ENCODE data around the gene ABLIM3.

The ABLIM3 gene

DNA sequence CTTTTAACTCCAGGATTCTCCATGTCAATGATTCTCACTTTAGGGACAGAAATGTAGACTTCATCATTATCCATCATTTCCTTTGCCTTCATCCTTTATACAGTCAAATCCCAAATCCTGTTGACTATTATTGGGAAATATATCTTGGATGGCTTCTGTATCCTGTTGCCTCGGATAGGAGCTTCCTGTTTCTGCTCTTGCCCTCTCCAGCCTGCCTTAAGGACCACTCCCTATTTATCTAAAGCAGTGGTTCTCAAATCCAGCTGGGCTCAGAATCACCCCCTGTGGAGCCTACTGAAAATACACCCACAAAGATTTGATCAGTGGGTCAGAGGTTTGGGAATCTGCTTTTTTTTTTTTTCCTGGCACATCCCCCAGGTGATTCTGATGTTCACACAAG is 138.8 kb downstream of the ABLIM3 start:
- no peak for DNase-seq (ENCODE audit: low read depth in 2 of 2)

DNA sequence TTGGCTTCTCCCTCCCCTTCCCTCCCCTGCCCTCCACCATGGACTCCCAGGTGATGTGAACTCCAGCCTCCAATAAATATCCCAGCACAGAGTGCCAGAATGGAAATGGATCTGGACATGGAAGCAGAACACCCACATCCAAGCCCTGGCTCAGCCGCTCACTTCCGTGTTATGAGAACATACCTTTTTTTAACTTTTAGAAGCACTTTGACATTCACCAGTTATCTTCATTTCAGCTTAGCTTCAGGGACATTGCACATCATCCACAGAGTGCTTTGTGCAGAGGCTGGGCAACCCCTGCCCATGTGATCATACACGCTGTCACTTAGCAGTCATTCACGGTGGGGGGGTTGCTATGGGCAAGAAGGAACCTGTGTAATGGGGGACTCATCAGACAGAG is 139.5 kb downstream of the ABLIM3 start:
- DNase-seq (ENCODE audit: low read depth in 2 of 2) = no peak

GRCh38 chr5:149282027-149282965 is 141.0 kb downstream of the ABLIM3 start:
- no peak for DNase-seq (ENCODE audit: low read depth in 2 of 2)

GRCh38 chr5:149282966-149283332 is 141.7 kb downstream of the ABLIM3 start:
- DNase-seq (ENCODE audit: low read depth in 2 of 2) = no peak

- DNase-seq (ENCODE audit: low read depth in 2 of 2) = no peak
Observed at GRCh38 chr5:149283626-149284480, 142.6 kb downstream of the ABLIM3 start.

DNA sequence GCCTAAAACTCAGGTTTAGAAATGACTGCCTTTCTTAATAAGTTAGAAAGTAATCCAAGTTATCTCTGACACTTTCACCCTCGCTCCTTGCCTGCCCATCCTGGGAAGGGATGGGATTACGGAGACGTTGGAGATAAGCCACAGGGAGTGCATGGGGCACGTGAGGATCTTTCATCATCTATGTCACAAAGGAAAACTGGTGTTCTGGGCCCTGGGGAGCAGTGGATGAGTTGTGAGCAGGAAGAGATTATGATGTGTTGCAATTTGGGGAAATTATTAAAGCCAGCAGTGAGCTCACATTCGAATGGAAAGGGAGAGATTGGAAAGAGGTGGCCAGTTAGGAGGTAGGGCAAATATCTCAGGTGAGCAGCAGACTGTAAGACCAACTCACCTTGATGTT is 143.2 kb downstream of the ABLIM3 start:
- DNase-seq (ENCODE audit: low read depth in 2 of 2) = no peak

GRCh38 chr5:149285153-149285552 is 143.9 kb downstream of the ABLIM3 start:
- DNase-seq (ENCODE audit: low read depth in 2 of 2) = no peak

DNA sequence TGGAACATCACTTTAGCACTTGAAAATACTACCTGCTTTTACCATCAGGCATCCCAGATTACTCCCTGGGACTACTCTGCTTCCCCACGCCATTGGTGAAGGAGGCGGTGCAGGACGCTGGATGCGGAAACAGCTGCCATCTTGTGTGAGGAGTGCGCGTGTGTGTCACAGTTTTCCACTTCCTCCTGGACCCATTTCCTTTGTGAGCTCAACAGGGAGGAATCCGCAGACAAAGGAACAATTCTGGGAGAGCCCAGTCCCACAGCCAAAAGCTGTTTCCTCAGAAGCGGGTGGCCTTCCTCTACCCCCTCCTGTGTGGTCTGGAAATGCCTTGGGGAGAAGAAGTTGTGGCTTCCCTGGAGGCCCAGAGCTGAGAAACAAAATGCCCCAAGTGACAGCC is 147.1 kb downstream of the ABLIM3 start:
- DNase-seq (ENCODE audit: low read depth in 2 of 2) = no peak

GRCh38 chr5:149289301-149289700 is 148.0 kb downstream of the ABLIM3 start:
- DNase-seq (ENCODE audit: low read depth in 2 of 2) = no peak

DNA sequence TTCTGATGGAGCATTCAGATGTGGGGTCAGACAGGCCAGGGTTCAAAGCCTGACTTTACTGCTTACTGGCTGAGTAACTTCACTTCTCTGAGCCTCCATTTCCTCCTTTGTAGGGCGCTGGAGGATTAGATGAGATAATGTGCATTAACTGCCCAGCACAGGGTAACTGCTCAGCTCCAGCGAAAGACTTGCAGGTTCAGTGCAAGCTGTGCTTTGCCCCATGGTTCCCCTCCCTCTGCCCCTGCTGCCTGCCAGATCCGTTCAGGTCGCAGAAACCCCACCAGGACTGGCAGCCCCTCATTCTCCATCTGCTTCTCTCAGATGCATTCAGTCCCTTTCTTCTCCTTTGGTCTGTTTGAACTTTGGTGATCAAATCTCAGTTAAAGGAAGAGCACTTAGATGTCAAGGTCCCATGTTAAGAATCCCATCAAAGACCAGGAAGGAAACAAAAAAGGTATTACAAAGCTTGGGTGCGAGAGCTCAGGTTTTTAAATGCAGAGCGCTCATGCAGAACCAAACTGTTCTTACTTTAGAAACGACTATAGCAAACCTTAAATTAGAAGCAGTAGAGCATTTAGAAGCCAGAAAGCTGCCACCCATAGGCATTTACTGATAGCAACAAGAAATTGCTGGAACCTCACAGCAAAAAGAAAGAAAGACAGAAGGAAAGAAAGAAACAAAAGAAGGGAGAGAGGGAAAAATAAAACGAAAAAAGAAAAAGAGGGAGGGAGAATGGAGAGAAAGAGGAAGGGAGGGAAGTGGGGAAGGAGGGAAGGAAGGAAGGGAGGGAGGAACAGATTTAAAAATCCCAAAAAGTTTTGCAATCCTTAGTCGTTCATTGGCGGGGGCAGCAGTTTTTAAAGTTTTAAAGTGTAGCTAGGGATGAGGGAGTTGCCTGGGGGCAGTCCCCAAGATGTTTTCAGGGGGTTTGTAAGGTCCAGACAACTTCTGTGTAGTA is 153.9 kb downstream of the ABLIM3 start:
- DNase-seq (ENCODE audit: low read depth in 2 of 2) = no peak

- no peak for DNase-seq (ENCODE audit: low read depth in 2 of 2)
Observed at GRCh38 chr5:149297340-149298025, 156.2 kb downstream of the ABLIM3 start.

DNA sequence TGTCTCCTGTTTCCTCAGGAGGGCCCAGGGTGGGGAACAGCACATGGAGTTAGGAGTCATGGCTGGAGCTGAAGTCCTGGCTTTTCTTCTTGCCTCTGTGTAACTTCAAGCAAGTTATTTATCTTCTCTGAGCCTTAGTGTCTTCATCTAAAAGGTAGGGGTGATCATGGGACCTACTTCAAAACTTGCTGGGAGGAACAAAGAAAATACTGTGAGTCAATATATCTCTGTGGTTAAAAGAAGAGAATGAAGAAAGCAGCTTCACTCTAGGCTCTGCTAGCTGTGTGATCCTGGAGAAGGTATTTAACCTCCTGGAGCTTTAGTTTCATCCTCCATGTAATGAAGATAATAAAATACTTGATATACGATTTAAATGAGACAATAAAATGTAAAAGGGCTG is 156.9 kb downstream of the ABLIM3 start:
- DNase-seq (ENCODE audit: low read depth in 2 of 2) = no peak

DNA sequence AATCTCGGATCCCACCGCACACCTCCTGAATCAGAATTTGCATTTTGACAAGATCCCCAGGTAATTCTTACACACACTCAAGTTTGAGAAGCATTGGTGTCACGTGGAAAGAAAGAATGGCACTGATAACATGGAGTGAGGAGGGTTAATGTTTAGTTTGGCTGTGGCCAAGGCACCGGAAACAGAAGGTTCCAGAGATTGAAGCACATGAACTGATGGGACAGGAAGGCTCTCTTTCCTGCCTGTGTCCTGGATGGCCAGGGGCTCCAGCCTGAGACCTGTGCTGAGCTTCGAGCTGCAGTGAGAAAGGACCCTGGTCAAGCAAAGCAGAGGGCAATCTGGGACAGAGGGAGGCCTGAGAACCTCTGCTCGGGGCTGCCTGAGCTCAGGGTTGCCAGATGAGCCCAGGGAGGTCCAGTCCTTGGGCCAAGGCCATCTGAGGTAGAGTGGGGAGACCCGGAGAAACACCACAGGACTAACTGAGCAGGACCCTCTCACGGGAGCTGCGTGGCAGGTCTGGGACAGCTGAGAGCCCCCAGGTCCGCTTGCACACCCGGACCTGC is 157.6 kb downstream of the ABLIM3 start:
- DNase-seq (ENCODE audit: low read depth in 2 of 2) = no peak

DNA sequence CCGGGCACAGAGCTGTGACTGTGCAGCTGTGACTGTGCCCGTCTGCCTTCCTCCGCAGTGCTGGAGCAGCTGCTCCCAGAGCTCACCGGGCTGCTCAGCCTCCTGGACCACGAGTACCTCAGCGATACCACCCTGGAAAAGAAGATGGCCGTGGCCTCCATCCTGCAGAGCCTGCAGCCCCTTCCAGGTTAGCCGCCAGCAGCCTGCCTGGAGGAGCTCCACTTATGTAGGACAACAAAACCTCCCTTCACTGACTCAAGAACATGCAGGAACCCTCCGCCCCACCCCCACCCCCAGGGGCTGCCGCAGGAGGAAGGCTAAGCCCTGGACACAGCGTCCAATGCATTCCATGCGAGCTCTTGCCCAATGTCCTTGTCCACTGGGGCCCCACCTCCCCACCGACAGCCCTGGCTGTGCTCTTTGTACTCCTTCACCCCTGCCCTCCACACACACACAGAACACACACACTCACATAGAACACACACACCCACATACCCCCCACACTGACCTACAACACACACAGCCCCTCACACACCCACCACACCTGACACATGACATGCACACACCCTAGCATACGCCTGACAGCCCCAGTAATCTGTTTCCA is 158.3 kb downstream of the ABLIM3 start:
- no peak for DNase-seq (ENCODE audit: low read depth in 2 of 2)

DNA sequence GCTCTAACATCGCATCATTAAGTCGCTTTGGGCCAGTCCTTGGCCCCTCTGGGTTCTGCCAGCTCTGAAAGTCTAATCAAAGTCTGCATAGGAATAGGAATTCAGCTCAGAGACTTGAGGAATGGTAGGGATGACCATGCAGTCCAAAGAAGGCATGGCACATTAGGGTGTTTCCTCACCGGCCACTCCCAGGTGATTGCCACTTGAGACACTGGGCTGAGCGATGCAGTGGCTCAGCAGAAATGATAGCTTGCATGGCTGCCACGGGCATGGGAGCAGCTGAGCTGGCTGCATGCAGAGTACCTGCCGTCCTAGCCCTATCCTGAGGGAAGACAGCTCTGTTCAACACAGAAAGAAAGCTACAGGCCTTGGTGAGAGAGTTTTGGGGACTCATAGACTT is 159.1 kb downstream of the ABLIM3 start:
- DNase-seq (ENCODE audit: low read depth in 2 of 2) = no peak

GRCh38 chr5:149301049-149301743 is 159.9 kb downstream of the ABLIM3 start:
- DNase-seq (ENCODE audit: low read depth in 2 of 2) = no peak

DNA sequence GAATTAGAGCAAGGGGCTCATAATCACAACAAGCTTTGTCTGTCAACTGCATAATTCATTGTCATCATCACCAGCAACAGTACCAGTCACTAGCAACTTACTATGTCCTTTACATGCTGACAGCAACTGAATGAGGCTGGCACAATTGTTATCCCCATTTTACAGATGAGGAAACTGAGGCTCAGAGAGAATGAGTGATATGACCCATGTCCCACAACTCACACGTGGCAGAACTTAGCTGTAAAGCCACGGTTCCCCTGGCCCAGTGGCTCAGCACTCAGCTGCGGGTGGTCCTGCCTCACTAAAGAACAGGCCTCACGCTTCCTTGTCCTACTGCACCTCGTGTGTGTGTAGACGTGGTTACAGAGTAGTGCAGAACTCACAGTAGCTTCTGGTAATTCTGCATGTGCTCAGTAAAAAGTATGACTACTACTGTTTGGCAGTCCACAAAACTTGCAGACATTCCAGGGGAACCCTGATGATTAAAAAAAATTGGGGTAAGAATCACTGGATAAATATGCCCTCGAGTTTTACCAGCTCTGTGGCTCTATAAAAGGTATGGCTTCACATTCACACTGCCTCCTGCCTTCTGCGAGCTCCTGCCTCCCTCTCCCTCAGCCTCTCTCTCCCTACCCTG is 160.6 kb downstream of the ABLIM3 start:
- no peak for DNase-seq (ENCODE audit: low read depth in 2 of 2)

DNA sequence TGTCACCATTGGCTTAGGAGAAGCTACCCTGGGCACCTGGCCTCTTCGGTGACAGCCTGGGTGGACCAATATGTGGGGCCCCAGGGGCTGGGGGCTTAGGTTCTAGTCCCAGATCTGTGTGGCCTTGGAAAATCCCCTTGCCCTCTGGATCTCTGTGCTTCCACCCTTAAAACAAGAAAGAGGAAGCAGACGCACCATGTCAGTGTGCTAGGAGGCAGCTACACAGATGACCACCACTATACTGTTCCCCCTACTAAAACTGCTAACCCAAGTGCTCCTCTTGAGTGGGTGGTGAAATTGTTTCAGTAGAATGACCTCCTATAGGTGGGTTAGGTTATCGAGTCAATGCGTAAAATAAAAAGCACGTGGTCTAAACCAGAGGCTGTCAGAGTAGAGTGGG is 161.3 kb downstream of the ABLIM3 start:
- DNase-seq (ENCODE audit: low read depth in 2 of 2) = no peak

- no peak for DNase-seq (ENCODE audit: low read depth in 2 of 2)
Observed at GRCh38 chr5:149303210-149303609, 161.9 kb downstream of the ABLIM3 start.

Data from stimulated activated CD8-positive, alpha-beta memory T cell treated with anti-CD3 and anti-CD28 coated beads, Interleukin-2, amount 100 ng/mL, for 48 hours (primary cell).